H1 (cell line): ENCODE data around the gene SIDT1. TPM values are rescaled to one million over a fixed set of nuclear protein-coding genes. Genes with fewer than 3 reads are reported as not detected.

Source experiments
- CTCF ChIA-PET: fragments of 300-600 bp; sonication (Branson Sonifier 250); formaldehyde crosslinking; loops from one replicate; lab custom pipeline; 2021; ENCODE audit not compliant: partially characterized antibody; lab: Charles Lee
- POLR2A ChIA-PET: fragments of 300-600 bp; sonication (Branson Sonifier 250); formaldehyde crosslinking; loops from one replicate; lab custom pipeline; 2021; ENCODE audit warnings: inconsistent platforms; ENCODE audit not compliant: partially characterized antibody; lab: Charles Lee
- DNase-seq, 2 experiments: peaks; one replicate each; pipeline versions ENCODE4 v3.0.0 to v3.0.0-alpha.2; 2010 to 2022; ENCODE audit warnings: low spot score in 2 of 2, low read depth in 1 of 2, mixed read lengths in 1 of 2
- FAIRE-seq: peaks from 2 replicates; lab custom pipeline; 2011; peaks lifted over from hg19 to GRCh38; lab: Jason Lieb, UNC
- H2AFZ ChIP-seq: 2 replicates; pipeline ENCODE4 v1.8.1; 2012; ENCODE audit warnings: low read length, inconsistent platforms
- H2AK5ac ChIP-seq: 2 replicates; pipeline ENCODE4 v1.6.1; 2013; ENCODE audit warnings: low read depth, low read length
- H2BK120ac ChIP-seq: replicated peaks from 2 replicates; pipeline ENCODE3; 2013; ENCODE audit warnings: low read depth, low read length, inconsistent platforms
- H2BK12ac ChIP-seq: 2 replicates; pipeline ENCODE4 v1.6.1; 2013; ENCODE audit warnings: low read depth, low read length
- H2BK15ac ChIP-seq: 2 replicates; pipeline ENCODE4 v1.6.1; 2013; ENCODE audit warnings: low read length
- H2BK20ac ChIP-seq: 2 replicates; pipeline ENCODE4 v1.6.1; 2013; ENCODE audit warnings: low read length
- H2BK5ac ChIP-seq: 2 replicates; pipeline ENCODE4 v1.6.1; 2013; ENCODE audit warnings: low read depth, low read length
- H3K14ac ChIP-seq: 2 replicates; pipeline ENCODE4 v1.6.1; 2013; ENCODE audit warnings: inconsistent platforms; ENCODE audit not compliant: insufficient read length
- H3K18ac ChIP-seq: 2 replicates; pipeline ENCODE4 v1.6.1; 2013; ENCODE audit warnings: low read length; ENCODE audit errors: extremely low read depth
- H3K23ac ChIP-seq: 2 replicates; pipeline ENCODE4 v1.6.1; 2013; ENCODE audit warnings: inconsistent platforms; ENCODE audit not compliant: insufficient read length
- H3K23me2 ChIP-seq: 2 replicates; pipeline ENCODE4 v1.6.1; 2013; ENCODE audit warnings: low read depth, low read length
- H3K27ac ChIP-seq: 2 replicates; pipeline ENCODE4 v1.6.1; 2011; ENCODE audit warnings: low read depth, low read length, inconsistent platforms
- H3K27me3 ChIP-seq, 4 experiments: replicated peaks in 1 of 4; 1 replicate in 1 of 4; 2 replicates in 3 of 4; pipeline versions ENCODE4 v1.6.1 to v1.8.1; 2011 to 2013; ENCODE audit warnings: low read length in 3 of 4, mild to moderate bottlenecking in 3 of 4, inconsistent platforms in 2 of 4, mixed read lengths in 2 of 4, moderate library complexity in 1 of 4; ENCODE audit not compliant: control insufficient read depth in 3 of 4, insufficient read depth in 3 of 4; ENCODE audit errors: extremely low read depth in 1 of 4
- H3K36me3 ChIP-seq, 4 experiments: 2 replicates each; pipeline versions ENCODE4 v1.6.1 to v1.8.1; 2011 to 2013; ENCODE audit warnings: mild to moderate bottlenecking in 4 of 4, low read length in 3 of 4, moderate library complexity in 2 of 4, control low read depth in 1 of 4, inconsistent platforms in 1 of 4; ENCODE audit not compliant: insufficient read depth in 4 of 4, control insufficient read depth in 2 of 4
- H3K4ac ChIP-seq: replicated peaks from 2 replicates; pipeline ENCODE3; 2013; ENCODE audit warnings: low read length, low read depth, mixed read lengths, inconsistent platforms; ENCODE audit not compliant: insufficient read length
- H3K4me1 ChIP-seq, 4 experiments: replicated peaks in 1 of 4; 1 replicate in 1 of 4; 2 replicates in 3 of 4; pipeline versions ENCODE4 v1.6.1 to v1.8.1; 2011 to 2013; ENCODE audit warnings: low read length in 3 of 4, inconsistent platforms in 2 of 4, mixed read lengths in 1 of 4; ENCODE audit not compliant: insufficient read depth in 4 of 4, control insufficient read depth in 3 of 4
- H3K4me2 ChIP-seq, 2 experiments: 2 replicates each; pipeline versions ENCODE4 v1.6.1 to v1.8.1; 2011 to 2013; ENCODE audit warnings: low read depth in 2 of 2, low read length in 2 of 2, control low read depth in 1 of 2, inconsistent platforms in 1 of 2, mild to moderate bottlenecking in 1 of 2; ENCODE audit not compliant: insufficient read depth in 1 of 2
- H3K4me3 ChIP-seq, 4 experiments: fragments of 200-600, 300-600 bp in 1 of 4; sonication (generic), shearing (Covaris generic), sonication (Bioruptor Twin) in 1 of 4; 2 replicates each; pipeline versions ENCODE4 v1.5.1 to v1.8.1; 2011 to 2016; ENCODE audit warnings: low read length in 4 of 4, low read depth in 3 of 4, control low read depth in 2 of 4, inconsistent platforms in 2 of 4, mild to moderate bottlenecking in 2 of 4, mixed read lengths in 1 of 4, moderate library complexity in 1 of 4; ENCODE audit not compliant: insufficient read depth in 2 of 4; ENCODE audit errors: extremely low read depth in 1 of 4
- H3K56ac ChIP-seq: replicated peaks from 2 replicates; pipeline ENCODE3; 2013; ENCODE audit warnings: low read depth, mild to moderate bottlenecking, mixed read lengths, low read length, inconsistent platforms; ENCODE audit not compliant: insufficient read length
- H3K79me1 ChIP-seq: 2 replicates; pipeline ENCODE4 v1.6.1; 2013; ENCODE audit warnings: low read depth, low read length, control low read depth
- H3K79me2 ChIP-seq, 2 experiments: 2 replicates each; pipeline versions ENCODE4 v1.6.1 to v1.8.1; 2012 to 2013; ENCODE audit warnings: low read length in 2 of 2, mild to moderate bottlenecking in 2 of 2, inconsistent platforms in 1 of 2; ENCODE audit not compliant: insufficient read depth in 2 of 2, control insufficient read depth in 1 of 2
- H3K9ac ChIP-seq, 4 experiments: replicated peaks in 1 of 4; 1 replicate in 1 of 4; 2 replicates in 3 of 4; pipeline versions ENCODE4 v1.6.1 to v1.8.1; 2011 to 2013; ENCODE audit warnings: low read depth in 3 of 4, low read length in 3 of 4, control low read depth in 2 of 4, mild to moderate bottlenecking in 2 of 4, moderate library complexity in 2 of 4, inconsistent platforms in 1 of 4; ENCODE audit errors: extremely low read depth in 1 of 4
- H3K9me3 ChIP-seq, 2 experiments: 2 replicates each; pipeline versions ENCODE4 v1.6.1 to v1.8.1; 2012 to 2013; ENCODE audit warnings: mild to moderate bottlenecking in 2 of 2, moderate library complexity in 2 of 2, control low read depth in 1 of 2, inconsistent platforms in 1 of 2, low read depth in 1 of 2, low read length in 1 of 2, mixed read lengths in 1 of 2; ENCODE audit not compliant: insufficient read depth in 2 of 2
- H4K20me1 ChIP-seq, 2 experiments: replicated peaks in 1 of 2; 2 replicates each; pipeline versions ENCODE3 to v1.8.1; 2011 to 2013; ENCODE audit warnings: inconsistent platforms in 2 of 2, low read length in 2 of 2, mild to moderate bottlenecking in 1 of 2; ENCODE audit not compliant: insufficient read depth in 2 of 2, control insufficient read depth in 1 of 2
- H4K5ac ChIP-seq: 2 replicates; pipeline ENCODE4 v1.6.1; 2013; ENCODE audit warnings: low read length, low read depth, mixed read lengths, inconsistent platforms; ENCODE audit not compliant: insufficient read length
- H4K8ac ChIP-seq: 2 replicates; pipeline ENCODE4 v1.8.0; 2013; ENCODE audit warnings: mild to moderate bottlenecking, moderate library complexity, low read length, inconsistent platforms; ENCODE audit not compliant: insufficient read depth; ENCODE audit errors: extremely low read depth
- H4K91ac ChIP-seq: replicated peaks from 2 replicates; pipeline ENCODE3; 2013; ENCODE audit warnings: low read length, mixed read lengths, inconsistent platforms; ENCODE audit not compliant: insufficient read length
- BCL11A ChIP-seq, 2 experiments: IDR thresholded peaks; one replicate each; pipeline ENCODE4 v1.6.1; 2011; ENCODE audit warnings: low read depth in 2 of 2, low read length in 2 of 2, mild to moderate bottlenecking in 2 of 2
- CEBPB ChIP-seq: IDR thresholded peaks from 2 replicates; pipeline ENCODE4 v1.6.1; 2012; ENCODE audit warnings: low read depth, low read length
- MAX ChIP-seq: IDR thresholded peaks from 2 replicates; pipeline ENCODE4 v1.6.1; 2012; ENCODE audit warnings: inconsistent platforms
- NRF1 ChIP-seq: IDR thresholded peaks from 2 replicates; pipeline ENCODE4 v1.6.1; 2011; ENCODE audit warnings: mild to moderate bottlenecking, low read depth, low read length, improper control_type of control experiment
- RBBP5 ChIP-seq: IDR thresholded peaks from 2 replicates; pipeline ENCODE4 v1.7.1; 2012; ENCODE audit warnings: low read depth, mild to moderate bottlenecking, inconsistent platforms, low read length, moderate library complexity, borderline replicate concordance
- SAP30 ChIP-seq: fragments of 300-600 bp; sonication (generic); IDR thresholded peaks from 2 replicates; pipeline ENCODE4 v1.7.1; 2012; ENCODE audit warnings: low read length, moderate library complexity, mild to moderate bottlenecking, inconsistent platforms; ENCODE audit not compliant: insufficient read depth, insufficient replicate concordance
- SUZ12 ChIP-seq: fragments of 200-600 bp; sonication (generic); IDR thresholded peaks from 2 replicates; pipeline ENCODE4 v1.6.1; 2012; ENCODE audit warnings: mild to moderate bottlenecking, inconsistent platforms, low read length, moderate library complexity, mixed read lengths
- TEAD4 ChIP-seq: IDR thresholded peaks from 2 replicates; pipeline ENCODE4 v1.6.1; 2012; ENCODE audit warnings: low read depth, low read length, inconsistent platforms, mixed read lengths
- WGBS, 2 experiments: shearing (Covaris generic) in 1 of 2; methylation state at CpG; one replicate each; pipeline versions ENCODE4 v1.1.6 to v1.1.7; 2013 to 2015; ENCODE audit warnings: low lambda C conversion rate in 2 of 2, mixed read lengths in 2 of 2, inconsistent platforms in 1 of 2, low coverage in 1 of 2, missing lambda C conversion rate in 1 of 2; ENCODE audit not compliant: insufficient replicate concordance in 2 of 2, insufficient coverage in 1 of 2, insufficient read length in 1 of 2; ENCODE audit errors: extremely low coverage in 1 of 2, missing lambda C conversion rate in 1 of 2; 5-methylcytosine and 5-hydroxymethylcytosine counted together
- polyA plus RNA-seq, 7 experiments: library from polyadenylated mRNA; depleted of rRNA in 3 of 7; stranded (reverse) in 5 of 7; unstranded in 2 of 7; fragments of >200 nt in 5 of 7; fragments of 200-250 nt in 2 of 7; gene quantifications; 1 replicate in 5 of 7; 2 replicates in 1 of 7; 4 replicates in 1 of 7; pipeline versions ENCODE4 v1.2.1 to v1.2.3, GENCODE V29; 2011 to 2013; ENCODE audit warnings: missing spikeins in 2 of 7, mixed read lengths in 2 of 7
- total RNA-seq: library from RNA; stranded (reverse); fragmentation: NEBNext Ultra II Directional; extraction: Animal tissue kit (Norgen Biotek cat#: 25700); gene quantifications from 2 replicates; pipeline ENCODE4 v1.2.1, GENCODE V29; 2021

Gene SIDT1
- total and polyA plus RNA-seq, 2 of the 8 experiments (the other 6 are each of a cell fraction or from before 2014, with no cell fraction given), result 0.06 TPM; not detected in 1

GRCh38 chr3:113514265-113514769 lies 18.0 kb upstream of the SIDT1 start:
- Histone ChIP-seq H4K5ac (no peak overlapping the region), H2BK5ac (0 out of 2 replicates have a peak overlapping the region, but pooled peaks have one; percentile 18), H2BK20ac (no peak overlapping the region), H3K14ac (no peak overlapping the region), H3K56ac (no peak overlapping the region), H3K36me3 (no peaks in the 10 kb centered on the region), H2BK15ac (0 out of 2 replicates have a peak overlapping the region, but pooled peaks have one; percentile 72), H2AK5ac (no peak overlapping the region), H4K8ac (peak overlapping the region; percentile 85; the same call in 1 of the 2 replicates), H3K27ac (no peak overlapping the region; the same call in 1 of the 2 replicates), H3K27me3 (peaks cover 0 to 4% (median under 1%) of the 10 kb centered on the region in 4 experiments; a peak in 2 of 7 replicates), H3K4ac (peak overlapping the region; percentile 12), H3K23me2 (peaks cover 6% of the 10 kb centered on the region), H2BK12ac (no peak overlapping the region), H2AFZ (peak overlapping the region; percentile 93), H3K79me2 (peaks cover 0 to 20% of the 10 kb centered on the region in 2 experiments; a peak in 2 of 4 replicates), H2BK120ac (no peak overlapping the region), H3K79me1 (no peaks in the 10 kb centered on the region; the same call in 1 of the 2 replicates), H3K4me3 (peak overlapping the region; percentile 86 to 95 (median 93)), H3K4me1 (no peaks in the 10 kb centered on the region; a peak in 2 of 7 replicates), H3K18ac (0 out of 2 replicates have a peak overlapping the region, but pooled peaks have one; percentile 83), H4K91ac (no peak overlapping the region), H3K23ac (no peak overlapping the region), H3K4me2 (peak overlapping the region; percentile 60 to 85), H3K9ac (peak overlapping the region in 3 of 4 experiments; percentile 56 to 71 (median 58); a peak in 6 of 7 replicates), H4K20me1 (peaks cover 0 to 1% of the 10 kb centered on the region in 2 experiments), H3K9me3 (no peaks in the 10 kb centered on the region)
- TF ChIP-seq BCL11A (IDR thresholded peaks at IDR 0.05; ENCODE audit: low read depth in 2 of 2, low read length in 2 of 2) (no peak), TEAD4 (no peak), MAX (no peak), SAP30 (no peak), SUZ12 (no peak), RBBP5 (no peak), CEBPB (no peak), NRF1 (no peak)
- DNase-seq (no peak), FAIRE-seq (no peak)
- ChIA-PET POLR2A (interaction anchor here (0.7 to 2.1 kb wide), 9 partner anchors 15 to 233 kb away, joined by 3 to 5 read pairs (median 4); partner anchors contain the start of gene ATP6V1A), CTCF (interaction anchor here (0.6 to 4.4 kb wide), 11 partner anchors 15 to 536 kb away, joined by 3 to 29 read pairs (median 4); no protein-coding TSS in a partner anchor)
- WGBS, 2 experiments, result 3% methylated on average over 9 of the region's 9 CpGs; no CpG with 5 or more reads in 1 of the 2 experiments
